LoVo (cell line): ENCODE data around the gene STPG1.
"Not testable (repeated sequence)": the region's sequence is repeated elsewhere in the genome, so short reads cannot be mapped to it uniquely, and the experiment has no call there.

Experiments used
- DNase-seq: peaks from one replicate; pipeline ENCODE4 v3.0.0-alpha.2; 2016; ENCODE audit warnings: low spot score

STPG1 gene

GRCh38 chr1:24413350-24414163, at the start of gene STPG1:
Gene STPG1 (minus strand): TSS chr1:24413782. CDS start chr1:24401388, 12,394 bp downstream.
- DNase-seq, result peak; percentile 86

GRCh38 chr1:24462128-24462527, 48.5 kb upstream of the STPG1 start:
- DNase-seq, result peak; percentile 32

GRCh38 chr1:24459551-24460266, 46.1 kb upstream of the STPG1 start:
- no peak for DNase-seq

GRCh38 chr1:24457866-24458265, 44.3 kb upstream of the STPG1 start:
- DNase-seq, result no peak

- no peak for DNase-seq
Measured at GRCh38 chr1:24455272-24455671, 41.7 kb upstream of the STPG1 start.

- DNase-seq, result no peak
Measured at GRCh38 chr1:24454673-24455072, 41.1 kb upstream of the STPG1 start.

- DNase-seq, result no peak
Measured at GRCh38 chr1:24452922-24453485, 39.4 kb upstream of the STPG1 start.

- no peak for DNase-seq
Measured at GRCh38 chr1:24451746-24452145, 38.2 kb upstream of the STPG1 start.

- DNase-seq, result no peak
Measured at GRCh38 chr1:24450857-24451397, 37.3 kb upstream of the STPG1 start.

GRCh38 chr1:24450316-24450715, 36.7 kb upstream of the STPG1 start:
- no peak for DNase-seq

GRCh38 chr1:24446446-24446845, 32.9 kb upstream of the STPG1 start:
- DNase-seq, result not testable (repeated sequence)

- no peak for DNase-seq
Measured at GRCh38 chr1:24443241-24443656, 29.7 kb upstream of the STPG1 start.

- DNase-seq, result no peak
Measured at GRCh38 chr1:24442764-24443163, 29.2 kb upstream of the STPG1 start.

GRCh38 chr1:24441996-24442668, 28.6 kb upstream of the STPG1 start:
- no peak for DNase-seq

- DNase-seq, result no peak
Measured at GRCh38 chr1:24441480-24441879, 27.9 kb upstream of the STPG1 start.

GRCh38 chr1:24440436-24440835, 26.9 kb upstream of the STPG1 start:
- no peak for DNase-seq

GRCh38 chr1:24438423-24438901, 24.9 kb upstream of the STPG1 start:
- DNase-seq, result no peak

GRCh38 chr1:24437631-24438396, 24.2 kb upstream of the STPG1 start:
- DNase-seq, result no peak

GRCh38 chr1:24435782-24436365, 22.3 kb upstream of the STPG1 start:
- no peak for DNase-seq

- DNase-seq, result no peak
Measured at GRCh38 chr1:24427545-24427862, 13.9 kb upstream of the STPG1 start.
